Activated CD4-positive, alpha-beta T cell treated with anti-CD3 and anti-CD28 coated beads for 36 hours (primary cell): ENCODE measurements around the gene BCL3. TPM values are rescaled to one million over a fixed set of nuclear protein-coding genes. Genes with fewer than 3 reads are reported as not detected.

Experiments
- ATAC-seq: fragments of 200-7000 bp; cut with Tn5 transposase; one replicate; pipeline ENCODE4 v1.10.0; 2021; ENCODE audit warnings: mild to moderate bottlenecking, moderate library complexity
- CTCF ChIA-PET: fragments of 350-600 bp; sonication (Branson Sonifier 250); formaldehyde crosslinking; loops from one replicate; lab custom pipeline; 2021; ENCODE audit warnings: antibody characterized with exemption; lab: Charles Lee
- POLR2A ChIA-PET: fragments of 350-600 bp; sonication (Branson Sonifier 250); formaldehyde crosslinking; loops from one replicate; lab custom pipeline; 2021; ENCODE audit warnings: antibody characterized with exemption, inconsistent platforms; lab: Charles Lee
- DNase-seq: peaks from one replicate; pipeline ENCODE4 v3.0.0-alpha.2; 2020
- H3K27ac Mint-ChIP-seq: one replicate; pipeline ENCODE4 v1.8.0; 2021; ENCODE audit warnings: mixed read lengths
- H3K27me3 Mint-ChIP-seq: one replicate; pipeline ENCODE4 v1.8.0; 2021; ENCODE audit warnings: mixed read lengths
- H3K36me3 Mint-ChIP-seq: one replicate; pipeline ENCODE4 v1.8.0; 2021; ENCODE audit warnings: low read depth, mixed read lengths
- H3K4me1 Mint-ChIP-seq: one replicate; pipeline ENCODE4 v1.8.0; 2021; ENCODE audit warnings: mixed read lengths
- H3K4me3 Mint-ChIP-seq: one replicate; pipeline ENCODE4 v1.8.0; 2021; ENCODE audit warnings: mild to moderate bottlenecking, moderate library complexity, mixed read lengths
- H3K9me3 Mint-ChIP-seq: one replicate; pipeline ENCODE4 v1.8.0; 2021; ENCODE audit warnings: low read depth, mixed read lengths
- intact Hi-C, 2 experiments: fragments of 100-400 bp; cut with DNase I in 1 of 2; cut with micrococcal nuclease in 1 of 2; formaldehyde crosslinking; loops; one replicate each; pipeline versions ENCODE4 v1.14.2 to v1.15.1; 2022 to 2024; cut with DNase I, micrococcal nuclease
- total RNA-seq, 2 experiments: library from RNA; stranded (reverse); gene quantifications; one replicate each; pipeline ENCODE4 v1.2.3, GENCODE V29; 2021

BCL3 gene
- total RNA-seq, 2 experiments from 2014 or later, result 56.2 to 81.5 TPM

GRCh38 chr19:44752816-44753625 lies 4.5 kb downstream of the BCL3 start:
- CTCF ChIA-PET, result interaction anchor here (1.2 to 2.0 kb wide), 5 partner anchors 13 to 29 kb away, joined by 3 to 16 read pairs (median 4); no protein-coding TSS in a partner anchor
- ATAC-seq, result peak; percentile 79
- H3K4me1 Mint-ChIP-seq, result peaks cover 54% of the 10 kb centered on the region
- H3K27ac Mint-ChIP-seq, result peak overlapping the region; percentile 97
- intact Hi-C loops, result loop anchor here (1.0 to 10.0 kb wide), 12 partner anchors 8 to 1852 kb away; partner anchors contain the start of genes CALM3 (in 1 of the 2), CLPTM1 (in 1 of the 2), GEMIN7 (in 1 of the 2) and PPP1R37 (in 1 of the 2)
- H3K4me3 Mint-ChIP-seq, result peak overlapping the region; percentile 94
- DNase-seq, result peak; percentile 98
- H3K36me3 Mint-ChIP-seq, result peaks cover 73% of the 10 kb centered on the region
- POLR2A ChIA-PET, result interaction anchor here (0.8 to 1.6 kb wide), 4 partner anchors 11 to 201 kb away, joined by 4 to 5 read pairs (median 5); no protein-coding TSS in a partner anchor
- H3K27me3 Mint-ChIP-seq, result no peaks in the 10 kb centered on the region
- H3K9me3 Mint-ChIP-seq, result no peaks in the 10 kb centered on the region

- H3K36me3 Mint-ChIP-seq, result peaks cover 78% of the 10 kb centered on the region
- POLR2A ChIA-PET, result interaction anchor here (0.8 to 1.6 kb wide), 4 partner anchors 12 to 201 kb away, joined by 4 to 5 read pairs (median 5); no protein-coding TSS in a partner anchor
- intact Hi-C loops, result loop anchor here (1.0 to 10.0 kb wide), 12 partner anchors 8 to 1851 kb away; partner anchors contain the start of genes CALM3 (in 1 of the 2), CLPTM1 (in 1 of the 2), GEMIN7 (in 1 of the 2) and PPP1R37 (in 1 of the 2)
- CTCF ChIA-PET, result interaction anchor here (0.7 to 2.0 kb wide), 6 partner anchors 12 to 176 kb away, joined by 3 to 16 read pairs (median 4); no protein-coding TSS in a partner anchor
- H3K27me3 Mint-ChIP-seq, result no peaks in the 10 kb centered on the region
- ATAC-seq (no peak), DNase-seq (no peak)
- H3K4me1 Mint-ChIP-seq, result peaks cover 57% of the 10 kb centered on the region
- H3K9me3 Mint-ChIP-seq, result no peaks in the 10 kb centered on the region
- H3K4me3 Mint-ChIP-seq, result peak overlapping the region; percentile 94
- peak overlapping the region; percentile 97 for H3K27ac Mint-ChIP-seq
Measured at GRCh38 chr19:44753626-44753931, 5.1 kb downstream of the BCL3 start.

GRCh38 chr19:44753932-44754749 lies 5.6 kb downstream of the BCL3 start:
- ChIA-PET CTCF (interaction anchor here (0.7 to 2.0 kb wide), 8 partner anchors 12 to 177 kb away, joined by 3 to 16 read pairs (median 5); no protein-coding TSS in a partner anchor), POLR2A (interaction anchor here (1.2 to 1.6 kb wide), 3 partner anchors 11 to 200 kb away, joined by 4 to 5 read pairs (median 5); no protein-coding TSS in a partner anchor)
- intact Hi-C loops, result loop anchor here (1.0 to 10.0 kb wide), 13 partner anchors 7 to 1851 kb away; partner anchors contain the start of genes CALM3 (in 1 of the 2), CLPTM1 (in 1 of the 2), GEMIN7 (in 1 of the 2) and PPP1R37 (in 1 of the 2)
- DNase-seq (peak; percentile 93), ATAC-seq (peak; percentile 45)
- Mint-ChIP-seq H3K27ac (peak overlapping the region; percentile 97), H3K36me3 (peaks cover 80% of the 10 kb centered on the region), H3K9me3 (no peaks in the 10 kb centered on the region), H3K27me3 (no peaks in the 10 kb centered on the region), H3K4me3 (peak overlapping the region; percentile 94), H3K4me1 (peaks cover 58% of the 10 kb centered on the region)

GRCh38 chr19:44754750-44755080 lies 6.2 kb downstream of the BCL3 start:
- CTCF ChIA-PET, result interaction anchor here (0.8 to 1.6 kb wide), 5 partner anchors 12 to 100 kb away, joined by 4 to 6 read pairs (median 5); no protein-coding TSS in a partner anchor
- H3K27ac Mint-ChIP-seq, result peak overlapping the region; percentile 97

DNA sequence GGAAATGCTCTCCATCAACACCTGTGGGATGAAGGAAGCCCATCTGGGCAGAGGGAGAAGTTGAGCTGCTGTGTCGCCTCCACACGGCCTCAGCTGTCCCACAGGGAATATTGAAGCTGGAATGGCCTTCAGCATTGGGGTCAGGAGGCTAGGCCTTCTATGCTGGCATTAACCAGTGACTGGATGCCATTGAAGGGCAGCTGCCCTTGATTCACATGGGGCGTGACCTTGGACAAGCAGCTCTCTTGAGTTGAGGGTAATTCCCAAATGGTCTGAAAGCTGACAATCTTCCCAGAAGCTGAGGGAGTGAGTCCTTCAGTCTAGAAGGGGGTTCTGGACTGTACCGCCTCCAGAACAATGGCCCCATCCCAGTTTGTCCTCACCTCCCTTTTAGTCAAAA lies 6.7 kb downstream of the BCL3 start:
- ChIA-PET POLR2A (no interaction called here), CTCF (interaction anchor here (0.6 to 1.6 kb wide), 7 partner anchors 11 to 101 kb away, joined by 3 to 6 read pairs (median 5); no protein-coding TSS in a partner anchor)
- DNase-seq (no peak), ATAC-seq (no peak)
- H3K36me3 Mint-ChIP-seq, result peaks cover 80% of the 10 kb centered on the region
- peaks cover 57% of the 10 kb centered on the region for H3K4me1 Mint-ChIP-seq
- intact Hi-C loops, result loop anchor here in 1 of 2 experiments (10.0 kb wide), 1 partner anchor 1850 kb away; the partner anchor contains the start of gene CALM3
- H3K27me3 Mint-ChIP-seq, result no peaks in the 10 kb centered on the region
- no peaks in the 10 kb centered on the region for H3K9me3 Mint-ChIP-seq
- peak overlapping the region; percentile 97 for H3K27ac Mint-ChIP-seq
- H3K4me3 Mint-ChIP-seq, result peak overlapping the region; percentile 94

More at GRCh38 chr19:44754750-44755080, 6.2 kb downstream of the BCL3 start:
- Mint-ChIP-seq H3K27me3 (no peaks in the 10 kb centered on the region), H3K9me3 (no peaks in the 10 kb centered on the region), H3K4me1 (peaks cover 57% of the 10 kb centered on the region), H3K36me3 (peaks cover 80% of the 10 kb centered on the region), H3K4me3 (peak overlapping the region; percentile 94)
- intact Hi-C loops, result loop anchor here in 1 of 2 experiments (1.0 to 10.0 kb wide), 6 partner anchors 167 to 1850 kb away; partner anchors contain the start of genes CALM3, GEMIN7, RELB and ZNF180
- POLR2A ChIA-PET, result no interaction called here
- ATAC-seq, result no peak
- no peak for DNase-seq

- intact Hi-C loops, result loop anchor here in 1 of 2 experiments (10.0 kb wide), 1 partner anchor 1849 kb away; the partner anchor contains the start of gene CALM3
- peak overlapping the region; percentile 36 for H3K4me3 Mint-ChIP-seq
- ChIA-PET POLR2A (no interaction called here), CTCF (interaction anchor here (1.2 to 1.6 kb wide), 2 partner anchors 12 to 34 kb away, joined by 4 to 5 read pairs; no protein-coding TSS in a partner anchor)
- no peaks in the 10 kb centered on the region for H3K27me3 Mint-ChIP-seq
- peak overlapping the region; percentile 78 for H3K27ac Mint-ChIP-seq
- DNase-seq (no peak), ATAC-seq (no peak)
- no peaks in the 10 kb centered on the region for H3K9me3 Mint-ChIP-seq
- peaks cover 80% of the 10 kb centered on the region for H3K36me3 Mint-ChIP-seq
- H3K4me1 Mint-ChIP-seq, result peaks cover 60% of the 10 kb centered on the region
Measured at GRCh38 chr19:44756089-44756562, 7.6 kb downstream of the BCL3 start.

DNA sequence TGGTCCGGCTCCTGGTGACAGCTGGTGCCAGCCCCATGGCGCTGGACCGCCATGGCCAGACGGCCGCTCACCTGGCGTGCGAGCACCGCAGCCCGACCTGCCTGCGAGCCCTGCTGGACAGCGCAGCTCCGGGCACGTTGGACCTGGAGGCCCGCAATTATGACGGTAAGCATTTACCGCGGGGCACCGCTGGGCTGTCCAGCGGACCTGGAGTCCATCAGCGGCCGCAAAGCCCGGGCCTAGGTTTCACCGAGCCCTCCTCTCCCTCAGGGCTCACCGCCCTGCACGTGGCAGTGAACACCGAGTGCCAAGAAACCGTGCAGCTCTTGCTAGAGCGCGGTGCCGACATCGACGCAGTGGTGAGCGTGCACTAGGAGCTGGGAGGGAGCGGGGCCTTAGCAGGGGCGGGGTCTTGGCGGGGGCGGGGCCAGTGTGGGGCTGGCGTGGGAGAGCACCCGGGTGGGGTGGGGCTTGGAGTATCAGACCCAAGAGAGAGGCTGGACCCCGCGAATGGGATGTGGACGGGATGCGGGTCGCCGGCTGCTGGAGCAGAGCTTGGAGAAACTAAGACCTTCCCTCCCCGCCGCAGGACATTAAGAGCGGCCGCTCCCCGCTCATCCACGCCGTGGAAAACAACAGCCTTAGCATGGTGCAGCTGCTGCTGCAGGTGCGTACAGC lies 8.7 kb downstream of the BCL3 start:
- Mint-ChIP-seq H3K27ac (no peak overlapping the region), H3K4me3 (no peak overlapping the region), H3K9me3 (no peaks in the 10 kb centered on the region), H3K4me1 (peaks cover 53% of the 10 kb centered on the region), H3K27me3 (no peaks in the 10 kb centered on the region), H3K36me3 (peaks cover 71% of the 10 kb centered on the region)
- intact Hi-C loops, result loop anchor here in 1 of 2 experiments (10.0 kb wide), 1 partner anchor 1848 kb away; the partner anchor contains the start of gene CALM3
- DNase-seq, result no peak
- POLR2A ChIA-PET, result interaction anchor here (0.8 kb wide), 1 partner anchor 10 kb away, joined by 3 read pairs; no protein-coding TSS in a partner anchor
- ATAC-seq, result no peak
- CTCF ChIA-PET, result interaction anchor here (1.0 to 1.8 kb wide), 2 partner anchors 13 to 35 kb away, joined by 3 to 10 read pairs; no protein-coding TSS in a partner anchor

DNA sequence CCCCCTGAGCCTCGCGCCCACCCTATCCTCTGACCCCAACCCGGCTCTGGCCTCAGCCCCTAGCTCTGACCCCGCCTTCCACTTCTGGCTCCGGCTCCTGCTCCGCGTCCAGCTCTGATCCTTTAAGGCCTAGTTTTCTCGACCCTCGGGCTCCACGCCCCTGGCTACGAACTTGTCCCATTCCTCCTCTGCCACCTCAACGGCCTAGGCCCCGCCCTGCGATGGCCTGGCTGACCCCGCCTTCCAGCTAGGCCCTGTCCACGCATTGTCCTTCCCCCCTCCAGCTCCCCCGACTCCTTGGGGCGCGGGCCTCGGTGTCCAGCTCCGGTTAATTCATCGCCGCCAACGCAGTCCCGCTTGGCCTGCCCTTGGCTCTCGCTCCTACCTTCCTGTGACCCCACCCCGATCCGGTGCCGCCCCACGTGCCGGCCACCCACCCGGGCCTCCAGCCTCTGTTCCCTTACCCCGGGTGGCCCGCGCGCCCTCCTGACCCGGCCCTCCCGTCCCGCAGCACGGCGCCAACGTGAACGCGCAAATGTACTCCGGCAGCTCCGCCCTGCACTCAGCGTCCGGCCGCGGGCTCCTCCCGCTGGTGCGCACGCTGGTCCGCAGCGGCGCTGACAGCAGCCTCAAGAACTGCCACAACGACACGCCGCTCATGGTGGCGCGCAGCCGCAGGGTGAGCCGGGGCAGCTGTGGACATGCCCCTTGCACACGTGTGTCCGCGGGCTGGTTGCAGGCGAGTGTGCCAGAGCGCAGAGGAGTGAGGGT lies 9.4 kb downstream of the BCL3 start:
- H3K4me3 Mint-ChIP-seq, result no peak overlapping the region
- no peaks in the 10 kb centered on the region for H3K9me3 Mint-ChIP-seq
- H3K27me3 Mint-ChIP-seq, result no peaks in the 10 kb centered on the region
- ChIA-PET POLR2A (interaction anchor here (0.8 kb wide), 1 partner anchor 9 kb away, joined by 3 read pairs; no protein-coding TSS in a partner anchor), CTCF (interaction anchor here (1.0 to 1.8 kb wide), 2 partner anchors 13 to 36 kb away, joined by 3 to 10 read pairs; no protein-coding TSS in a partner anchor)
- DNase-seq (no peak), ATAC-seq (no peak)
- peaks cover 48% of the 10 kb centered on the region for H3K4me1 Mint-ChIP-seq
- intact Hi-C loops, result loop anchor here in 1 of 2 experiments (10.0 kb wide), 1 partner anchor 1847 kb away; the partner anchor contains the start of gene CALM3
- peaks cover 64% of the 10 kb centered on the region for H3K36me3 Mint-ChIP-seq
- H3K27ac Mint-ChIP-seq, result no peak overlapping the region

DNA sequence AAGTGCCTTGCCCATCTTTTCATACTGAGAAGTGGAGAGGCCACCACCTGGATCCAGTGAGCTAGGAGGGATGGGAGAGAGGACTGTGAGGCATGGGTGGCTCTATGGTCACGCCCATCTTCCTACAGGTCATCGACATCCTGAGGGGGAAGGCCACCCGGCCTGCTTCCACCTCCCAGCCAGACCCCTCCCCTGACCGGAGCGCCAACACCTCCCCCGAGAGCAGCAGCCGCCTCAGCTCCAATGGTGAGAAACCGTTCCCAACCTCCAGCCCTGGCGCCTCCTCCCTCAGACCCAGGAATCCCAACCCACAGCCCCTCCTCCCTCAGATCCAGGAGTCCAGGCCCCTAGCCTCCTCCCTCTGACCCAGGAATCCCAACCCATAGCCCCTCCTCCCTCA lies 10.1 kb downstream of the BCL3 start:
- DNase-seq, result no peak
- ChIA-PET POLR2A (no interaction called here), CTCF (interaction anchor here (1.8 kb wide), 1 partner anchor 12 kb away, joined by 10 read pairs; no protein-coding TSS in a partner anchor)
- Mint-ChIP-seq H3K27me3 (no peaks in the 10 kb centered on the region), H3K4me3 (no peak overlapping the region), H3K36me3 (peaks cover 61% of the 10 kb centered on the region), H3K27ac (peak overlapping the region; percentile 8), H3K4me1 (peaks cover 49% of the 10 kb centered on the region), H3K9me3 (no peaks in the 10 kb centered on the region)
- no peak for ATAC-seq
- intact Hi-C loops, result loop anchor here in 1 of 2 experiments (10.0 kb wide), 1 partner anchor 1846 kb away; the partner anchor contains the start of gene CALM3
